ENCODE measurements around the gene EPYC.

EPYC gene

DNA sequence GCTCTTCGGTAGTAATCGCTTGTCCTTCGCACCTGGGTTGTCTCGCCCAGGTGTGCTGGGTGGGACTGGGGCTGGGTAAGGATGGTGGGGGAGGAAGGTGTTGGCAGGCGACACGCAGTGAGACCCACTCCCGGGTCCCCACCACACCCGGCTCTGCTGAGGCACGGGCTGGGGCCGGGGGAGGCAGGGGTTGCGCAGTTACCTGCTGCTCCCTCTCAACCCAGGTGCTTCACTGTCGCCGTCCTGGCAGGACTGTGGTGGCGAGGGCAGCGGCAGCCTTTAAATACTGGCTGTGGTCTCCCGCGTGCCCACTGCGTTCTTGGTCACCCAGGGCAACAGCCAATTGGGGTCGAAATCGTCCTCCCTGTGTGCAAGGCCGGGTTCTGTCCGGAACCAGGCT is 49.9 kb downstream of the EPYC start, which contains the start of gene CCER1:
TSS of gene CCER1 (minus strand) at position 256 of the 400 bp plus-strand sequence. CDS start 434 bp downstream, outside the sequence.
- DNase-seq (ENCODE audit: low read depth in 2 of 2), result no peak

DNA sequence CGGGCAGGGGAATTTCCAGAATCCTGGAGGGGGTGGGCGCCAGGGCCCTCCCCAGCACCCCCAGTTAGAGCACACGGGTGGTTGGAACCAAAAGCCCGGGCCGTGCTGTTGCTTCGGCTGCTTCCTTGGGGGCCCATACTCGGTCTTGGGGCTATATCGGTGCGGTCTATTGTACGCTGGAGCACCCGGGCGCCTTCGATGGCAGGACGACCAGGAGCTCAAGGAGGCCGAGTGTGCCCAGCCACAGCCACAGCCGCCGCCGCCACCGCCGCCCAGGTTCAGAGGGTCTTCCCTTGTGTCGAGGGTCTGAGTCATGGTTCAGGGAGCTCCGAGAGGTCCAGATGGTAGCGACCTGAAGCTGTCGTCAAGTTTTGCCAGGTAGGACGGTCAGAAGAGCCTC is 50.3 kb downstream of the EPYC start:
- DNase-seq (ENCODE audit: low read depth in 2 of 2), result no peak

DNA sequence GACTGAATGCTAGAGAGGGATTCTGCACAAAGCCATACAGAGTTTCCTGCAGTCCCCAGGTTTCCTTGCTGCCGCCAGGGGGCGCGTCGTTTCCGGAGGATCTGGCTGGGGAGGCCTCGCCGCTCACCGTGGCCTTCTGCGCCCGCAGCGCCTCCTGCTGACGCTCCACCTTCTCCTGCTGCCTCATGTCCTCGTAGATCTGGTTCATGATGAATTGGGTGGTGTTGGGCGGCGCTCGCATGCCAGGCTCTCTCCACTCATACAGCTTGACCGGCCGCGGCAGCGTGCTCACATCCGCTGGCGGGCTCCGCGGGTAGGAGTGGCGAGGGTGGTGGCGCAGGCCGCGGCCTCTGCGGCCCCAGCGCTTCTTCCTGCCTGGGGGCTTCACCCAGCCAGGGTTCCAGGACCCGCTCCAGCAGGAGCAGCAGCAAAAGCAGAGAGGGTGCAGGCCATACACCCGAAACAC is 50.8 kb downstream of the EPYC start:
- DNase-seq (ENCODE audit: low read depth in 2 of 2), result peak; percentile 3 to 14

DNA sequence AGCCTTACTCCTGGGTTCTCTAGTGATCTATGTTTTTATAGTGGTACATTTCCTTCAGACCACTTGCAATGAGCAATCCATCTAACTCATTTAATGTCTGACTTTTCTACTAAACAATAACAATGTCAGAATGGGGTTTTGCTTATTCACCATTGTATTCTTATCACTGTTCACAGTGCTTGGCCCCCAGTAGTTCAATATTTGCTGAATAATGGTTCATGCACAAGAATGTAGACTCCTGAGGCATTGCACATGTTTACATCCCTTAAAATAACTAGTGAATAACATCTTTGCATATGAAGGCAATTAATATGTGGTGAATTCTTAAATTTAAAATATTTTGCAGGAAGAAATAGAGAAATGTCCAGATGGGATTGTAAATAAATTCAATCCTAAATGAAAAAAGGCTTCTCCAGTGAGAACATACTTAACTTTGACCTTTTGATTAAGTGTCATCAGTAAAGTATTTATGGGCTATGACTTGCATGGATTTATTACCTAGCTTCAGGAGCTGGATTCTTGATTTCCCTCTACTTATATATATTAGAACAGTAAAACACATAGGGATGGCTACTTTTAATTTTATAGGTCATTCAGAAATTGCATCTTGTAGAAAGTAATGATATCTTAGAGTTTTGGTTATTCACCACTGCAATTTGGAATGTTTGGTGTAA is 53.2 kb downstream of the EPYC start:
- DNase-seq (ENCODE audit: low read depth in 2 of 2), result no peak

DNA sequence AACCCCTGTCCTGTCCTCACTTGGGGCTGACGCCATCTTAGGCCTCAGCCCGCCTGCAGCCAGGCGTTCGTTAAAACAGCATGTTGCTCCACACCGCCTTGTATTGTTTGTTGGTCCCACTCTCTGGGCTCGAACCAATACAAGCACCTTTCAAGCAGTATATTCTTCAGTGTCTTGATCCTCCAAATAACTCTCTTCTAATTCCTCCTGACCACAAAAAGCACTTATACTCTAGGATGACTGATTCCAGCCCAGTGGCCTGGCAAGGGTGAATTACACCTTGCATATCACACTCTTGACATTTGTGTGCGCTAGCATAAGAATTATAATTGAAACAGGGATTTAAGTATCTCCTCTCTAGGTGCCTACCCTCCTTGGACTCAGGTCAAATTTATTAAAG is 56.9 kb downstream of the EPYC start:
- DNase-seq (ENCODE audit: low read depth in 2 of 2), result no peak

DNA sequence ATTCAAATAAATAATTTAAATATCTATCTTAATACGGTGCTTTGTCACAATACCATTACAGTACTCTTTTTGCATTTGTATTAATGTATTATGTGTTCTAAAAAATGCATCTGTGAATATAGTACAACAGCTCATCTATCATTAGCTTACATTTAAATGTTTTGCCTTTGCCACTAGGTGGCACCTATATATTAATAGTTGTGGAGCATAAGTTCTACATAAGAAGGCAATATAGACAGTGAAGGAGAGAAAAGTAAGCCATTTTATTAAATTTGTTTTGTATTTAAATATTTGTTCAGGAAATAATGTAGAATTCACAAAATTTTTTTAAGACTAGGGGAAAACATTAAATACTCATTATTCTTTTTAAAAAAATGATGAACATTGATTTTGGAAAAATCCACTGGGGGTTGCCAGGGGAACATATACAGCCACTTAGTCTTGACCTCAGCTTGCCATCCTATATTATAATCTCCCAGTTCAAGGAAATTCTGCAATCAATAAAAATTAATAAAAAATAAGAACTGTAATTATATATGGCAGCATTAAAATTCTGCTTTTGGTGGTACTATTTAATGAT is 59.6 kb downstream of the EPYC start:
- DNase-seq (ENCODE audit: low read depth in 2 of 2), result no peak

DNA sequence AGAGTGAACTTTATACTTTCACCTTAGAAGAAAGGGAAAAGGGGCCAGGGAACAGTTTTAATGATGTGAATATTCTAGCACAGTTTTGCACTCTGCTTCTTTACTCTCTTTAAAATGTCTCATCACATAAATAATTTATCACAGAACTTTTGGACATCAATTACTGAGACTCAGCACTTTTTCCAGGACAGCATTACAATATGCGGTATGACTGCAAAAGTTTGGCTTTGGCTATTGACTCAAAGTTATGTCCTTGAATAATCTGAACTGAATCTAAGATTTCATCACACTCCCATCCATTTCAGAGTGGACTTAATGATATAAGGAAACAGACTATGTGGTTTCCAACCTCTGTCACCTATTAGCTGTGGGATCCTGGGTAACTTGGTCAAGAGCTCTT is 61.5 kb downstream of the EPYC start:
- DNase-seq (ENCODE audit: low read depth in 2 of 2), result no peak

DNA sequence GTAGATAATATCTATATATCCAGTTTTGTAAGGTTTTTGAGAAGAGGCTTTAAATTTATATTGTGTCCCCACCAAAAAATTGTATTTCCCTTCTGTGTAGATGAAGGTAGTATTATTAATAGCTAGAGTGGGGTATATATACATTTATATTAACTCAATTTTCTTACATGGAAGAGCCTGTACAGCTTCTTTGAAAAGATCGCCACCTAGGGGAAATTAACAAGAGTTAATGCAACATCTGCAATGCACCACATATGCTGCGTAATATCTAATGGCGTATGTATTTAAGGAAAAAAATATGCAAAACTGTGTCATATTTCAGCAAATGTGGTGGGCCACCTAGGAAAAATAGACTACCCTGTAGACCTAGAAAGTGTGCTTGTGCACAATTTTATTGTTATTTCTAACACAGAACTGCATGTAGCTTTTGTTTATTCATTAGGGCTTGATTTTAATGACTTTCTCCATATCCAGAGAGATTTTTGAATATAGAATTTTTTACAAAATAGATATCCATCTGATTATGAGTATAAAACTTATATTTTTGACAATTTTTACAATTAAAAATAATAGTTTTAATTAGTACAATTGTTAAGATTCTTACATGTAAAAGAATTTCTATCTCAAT is 63.8 kb downstream of the EPYC start:
- DNase-seq (ENCODE audit: low read depth in 2 of 2), result no peak

DNA sequence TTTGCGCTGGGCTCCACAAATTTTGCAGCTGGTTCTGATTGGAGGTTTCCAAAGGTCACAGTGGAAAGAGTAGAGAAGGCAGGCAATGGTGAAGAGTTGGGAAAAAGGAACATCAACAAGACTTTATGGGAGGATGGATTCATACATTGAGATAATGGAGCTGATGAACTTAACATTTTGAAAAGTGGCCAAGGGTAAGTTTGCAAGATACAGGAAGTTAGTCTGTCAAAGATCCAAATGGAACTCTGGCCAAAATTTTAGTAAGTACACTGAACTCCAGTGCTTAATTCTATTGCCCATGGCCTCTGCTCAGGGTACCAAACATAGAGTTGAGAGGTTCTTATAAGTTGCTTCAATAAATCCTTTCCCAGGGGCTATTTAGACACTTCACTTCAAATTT is 65.4 kb downstream of the EPYC start:
- DNase-seq (ENCODE audit: low read depth in 2 of 2), result no peak

DNA sequence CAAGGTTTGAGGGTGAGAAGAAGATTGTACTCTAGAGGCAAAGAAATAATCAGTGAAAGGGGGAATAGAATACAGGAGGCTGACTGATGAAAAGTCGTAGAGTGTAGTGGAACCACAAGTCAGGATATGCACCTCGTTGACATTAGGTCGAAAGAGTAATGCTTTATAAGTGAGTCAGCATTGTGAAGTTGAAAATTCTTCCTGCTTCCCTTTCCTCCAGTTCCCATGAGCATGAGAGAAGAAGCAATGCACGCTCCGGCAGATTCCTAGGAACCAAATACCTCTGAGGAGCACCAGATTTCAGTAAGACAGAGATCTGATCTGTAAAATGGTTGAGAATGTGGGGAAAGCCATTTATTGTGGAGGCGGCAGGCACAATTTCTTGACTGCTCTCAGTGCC is 66.3 kb downstream of the EPYC start:
- DNase-seq (ENCODE audit: low read depth in 2 of 2), result no peak

DNA sequence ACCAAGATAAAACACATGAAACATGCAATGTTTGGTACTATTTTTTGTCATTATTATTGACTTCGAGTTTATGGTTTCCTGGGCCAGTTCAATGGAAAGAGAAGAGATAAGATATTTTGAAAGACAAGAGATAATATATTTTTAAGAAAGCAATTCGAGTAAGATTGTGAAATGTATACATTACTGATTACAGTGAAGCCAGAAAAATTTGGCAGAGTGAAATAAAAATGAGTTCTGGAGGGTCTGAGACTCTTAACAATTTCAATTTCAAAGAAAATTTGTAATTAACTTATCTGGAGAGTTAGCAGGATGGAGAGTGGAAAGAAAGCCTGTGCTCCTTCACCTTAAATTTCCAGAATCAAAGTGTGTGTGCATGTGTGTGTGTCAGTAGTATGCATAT is 67.1 kb downstream of the EPYC start:
- DNase-seq (ENCODE audit: low read depth in 2 of 2), result no peak

DNA sequence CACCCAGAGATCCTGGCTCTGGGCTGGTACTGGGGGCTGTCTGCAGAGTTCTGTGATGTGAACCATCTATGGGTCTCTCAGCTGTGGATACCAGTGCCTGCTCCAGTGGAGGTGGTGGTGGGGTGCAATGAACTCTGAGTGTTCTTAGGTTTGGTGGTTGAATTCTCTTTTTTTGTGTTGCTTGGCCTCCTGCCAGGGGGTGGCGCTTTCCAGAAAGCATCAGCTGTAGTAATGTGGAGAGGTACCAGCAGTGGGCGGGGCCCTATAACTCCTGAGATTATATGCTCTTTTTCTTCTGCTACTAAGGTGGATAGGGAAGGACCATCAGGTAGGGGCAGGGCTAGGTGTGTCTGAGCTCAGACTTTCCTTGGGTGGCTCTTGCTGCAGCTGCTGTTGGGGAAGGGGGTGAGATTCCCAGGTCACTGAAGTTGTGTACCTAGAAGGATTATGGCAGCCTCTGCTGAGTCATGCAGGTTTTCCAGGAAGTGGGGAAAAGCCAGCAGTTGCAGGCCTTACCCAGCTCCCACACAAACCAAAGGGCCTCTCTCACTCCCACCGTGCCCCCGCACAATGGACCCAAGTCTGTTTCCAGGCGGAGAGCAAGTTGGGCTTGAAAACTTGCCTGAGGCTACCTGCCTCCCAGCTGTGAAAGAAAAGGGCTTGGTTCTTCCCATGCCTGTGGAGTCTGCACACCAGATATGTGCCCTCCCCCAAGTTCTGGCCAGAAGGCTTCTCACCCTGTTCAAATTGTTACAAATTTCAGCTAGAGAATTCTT is 68.4 kb downstream of the EPYC start:
- DNase-seq (ENCODE audit: low read depth in 2 of 2), result peak in 1 of 2 donors; percentile 0

DNA sequence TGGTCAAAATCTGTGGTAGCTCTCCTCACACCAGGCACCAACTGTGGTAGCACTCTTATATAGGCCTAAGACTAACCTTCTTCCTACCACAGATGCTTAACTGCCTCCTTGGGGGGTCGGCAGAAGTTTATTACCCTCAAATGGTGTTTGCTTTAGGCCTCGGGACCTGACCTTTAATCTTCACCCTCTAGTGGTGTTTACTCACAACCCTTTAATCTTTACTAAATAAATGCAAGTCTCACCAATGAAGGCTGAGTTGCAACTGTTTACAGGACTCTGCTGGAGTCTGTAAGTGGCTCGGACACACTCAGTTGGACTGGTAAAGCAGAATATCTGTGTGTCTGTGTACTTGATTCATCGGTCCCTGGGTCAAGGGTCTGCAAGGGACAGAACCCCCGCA is 79.2 kb downstream of the EPYC start:
- no peak for DNase-seq (ENCODE audit: low read depth in 2 of 2)

DNA sequence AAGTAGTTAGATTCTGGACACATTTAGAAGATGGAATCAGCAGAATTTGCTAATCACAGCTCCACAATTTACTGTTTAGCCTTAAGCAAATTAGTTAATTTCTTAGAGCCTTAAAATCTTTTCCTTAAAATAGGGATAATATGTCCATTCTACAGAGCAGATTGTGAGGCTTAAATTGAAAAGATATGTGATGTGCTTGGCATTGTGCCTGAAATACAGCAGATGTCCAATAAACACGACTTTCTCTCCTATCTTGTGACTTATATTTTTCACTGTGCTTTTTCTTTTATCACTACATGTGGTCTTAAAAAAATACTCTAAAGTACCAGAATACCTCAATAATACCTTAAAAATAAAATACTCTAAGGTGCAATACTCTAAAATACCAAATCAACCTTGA is 80.4 kb downstream of the EPYC start:
- no peak for DNase-seq (ENCODE audit: low read depth in 2 of 2)

DNA sequence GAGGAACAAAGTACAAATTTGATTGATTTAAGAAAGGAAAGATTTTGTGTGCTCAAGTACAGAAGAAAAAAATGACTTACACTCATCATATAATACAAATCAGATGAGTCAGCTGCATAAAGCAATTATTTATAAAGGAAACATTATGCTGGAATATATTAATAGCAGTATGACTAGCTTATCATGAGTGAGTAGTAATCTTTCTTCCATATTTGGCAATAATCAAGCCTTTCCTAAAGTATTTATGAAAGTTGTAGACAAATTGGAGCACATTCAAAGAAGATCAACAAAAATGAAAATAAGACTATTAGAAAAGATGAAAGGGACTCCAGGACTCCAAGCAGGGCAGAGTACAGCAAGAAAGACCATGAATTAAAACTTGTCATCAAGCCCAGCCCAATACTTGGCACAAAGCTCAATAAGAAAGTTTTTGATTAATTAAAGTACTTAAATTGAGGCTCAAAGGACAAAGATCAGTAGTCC is 82.6 kb downstream of the EPYC start:
- DNase-seq (ENCODE audit: low read depth in 2 of 2), result no peak

DNA sequence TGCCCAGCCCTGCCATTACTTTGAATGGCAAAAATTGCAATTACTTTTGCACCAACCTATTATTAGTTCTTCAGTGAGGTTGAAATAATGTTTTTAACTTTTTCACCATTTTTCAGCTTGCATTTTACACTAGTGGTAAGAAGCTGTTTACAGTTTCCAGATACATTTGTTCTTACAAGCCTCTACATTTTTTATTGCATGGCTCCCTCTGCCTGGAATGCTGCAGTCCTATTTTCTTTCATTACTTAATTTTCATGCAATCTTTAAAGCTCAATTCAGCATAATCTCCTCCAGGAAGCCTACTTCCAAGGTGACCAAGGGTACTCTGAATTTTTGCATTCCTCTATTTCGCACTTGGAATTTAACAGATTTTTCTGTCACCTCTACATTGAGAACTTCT is 83.2 kb downstream of the EPYC start:
- no peak for DNase-seq (ENCODE audit: low read depth in 2 of 2)

DNA sequence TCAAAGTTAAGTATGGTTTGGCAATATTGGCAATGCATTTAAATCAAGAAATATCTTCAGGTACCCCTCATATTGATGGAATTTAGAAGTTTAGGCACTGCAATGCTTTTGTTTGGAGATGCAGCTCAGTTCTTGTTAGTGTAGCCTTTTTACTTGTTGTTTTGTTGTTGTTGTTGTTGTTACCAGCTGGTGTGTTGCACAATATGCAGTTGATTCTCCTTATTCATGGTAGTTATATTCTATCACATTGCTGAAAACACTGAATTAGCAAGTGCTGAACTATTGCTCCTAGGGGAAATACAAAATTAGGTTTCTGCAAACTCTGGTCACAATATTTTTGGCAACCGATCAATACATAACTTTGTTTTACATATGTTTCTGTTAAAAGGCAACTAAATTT is 84.5 kb downstream of the EPYC start:
- DNase-seq (ENCODE audit: low read depth in 2 of 2), result no peak

DNA sequence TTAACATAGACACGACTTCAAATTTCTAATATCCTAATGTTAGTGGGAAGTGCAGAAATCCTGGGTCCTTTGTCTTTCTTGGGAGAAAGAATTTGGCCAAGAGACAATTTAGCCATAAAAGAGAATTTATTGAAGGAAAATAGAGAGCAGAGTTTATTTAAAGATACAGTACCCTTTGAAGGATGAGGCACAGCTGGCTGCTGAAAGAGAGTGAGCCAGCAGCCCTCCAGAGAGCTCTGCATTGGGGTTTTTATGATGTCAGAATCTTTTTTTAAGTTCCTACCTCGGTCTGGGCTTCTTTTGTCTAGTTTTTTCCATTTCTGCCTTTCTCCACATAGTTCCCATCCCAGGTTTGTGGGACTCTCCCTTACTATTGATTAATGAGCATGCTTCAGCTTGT is 87.3 kb downstream of the EPYC start:
- DNase-seq (ENCODE audit: low read depth in 2 of 2), result no peak

DNA sequence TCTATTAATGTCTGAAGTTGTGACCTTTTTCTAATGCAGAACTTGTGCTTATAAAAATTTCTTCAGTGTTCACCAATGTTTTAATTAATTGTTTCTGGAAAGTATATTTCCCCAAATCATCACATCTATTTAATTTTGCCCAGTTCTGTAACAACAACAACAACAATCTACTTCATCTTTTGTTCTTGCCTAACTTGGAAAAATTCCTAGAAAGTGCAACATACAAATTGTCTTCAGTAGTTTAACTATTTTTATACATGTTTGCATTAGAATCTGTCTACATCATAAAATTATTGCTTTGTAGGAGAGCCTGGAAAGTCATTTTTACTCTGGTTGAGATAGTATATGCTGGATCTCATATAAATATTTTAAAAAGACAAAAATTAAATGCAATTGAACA is 88.3 kb downstream of the EPYC start:
- no peak for DNase-seq (ENCODE audit: low read depth in 2 of 2)

DNA sequence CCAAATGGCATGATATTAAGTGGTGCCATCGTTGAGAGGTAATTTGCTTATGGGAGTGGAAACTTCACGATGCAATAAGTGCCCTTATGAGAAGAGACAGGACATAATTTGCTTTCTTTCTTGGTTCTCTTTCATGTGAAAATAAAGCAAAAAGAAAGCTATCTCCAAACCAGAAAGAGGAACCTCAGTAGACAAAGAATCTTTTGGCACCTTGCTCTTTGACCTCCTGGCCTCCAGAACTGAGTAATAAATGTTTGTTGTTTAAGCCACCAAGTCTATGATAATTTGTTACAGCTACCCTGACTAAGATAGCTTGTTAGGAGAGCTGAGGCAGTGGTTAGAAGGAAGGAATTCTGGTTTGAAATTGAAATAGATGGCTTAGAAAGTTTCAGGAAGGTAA is 89.4 kb downstream of the EPYC start:
- no peak for DNase-seq (ENCODE audit: low read depth in 2 of 2)
